Measurements from ENCODE around the gene ANKFN1. TPM values are rescaled to one million over a fixed set of nuclear protein-coding genes. Genes with fewer than 3 reads are reported as not detected.

ANKFN1 gene
- total RNA-seq, 3 donors from 2014 or later: 4.1 to 12.8 (median 5.6) TPM

DNA sequence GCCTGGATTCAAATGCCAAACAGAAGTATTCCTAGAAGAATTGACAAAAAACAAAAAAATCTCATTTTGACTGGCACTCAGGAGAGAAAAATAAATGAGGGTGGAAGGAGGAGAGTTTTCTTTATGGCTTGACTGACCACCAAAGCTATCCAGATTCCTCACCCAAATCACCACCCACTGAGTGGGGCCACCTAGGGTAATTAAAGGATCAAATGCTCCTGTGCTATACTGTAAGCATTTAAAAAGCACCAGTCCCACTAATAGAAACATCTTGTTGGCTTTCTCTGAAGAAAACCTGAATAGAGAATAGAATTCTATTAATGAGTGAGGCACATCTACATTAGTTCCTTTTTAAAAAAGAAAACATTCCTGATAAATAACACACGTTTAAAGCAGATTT lies 163.3 kb downstream of the ANKFN1 start:
- H3K27ac ChIP-seq: no peak overlapping the region
- no peaks in the 10 kb centered on the region for H3K9me3 ChIP-seq
- intact Hi-C loops (cut with DNase I; ENCODE audit: low total_unique reads): no loop called here
- H3K27me3 ChIP-seq: peaks cover 0 to 6% of the 10 kb centered on the region in 2 donors
- TF ChIP-seq, protein P1, sequence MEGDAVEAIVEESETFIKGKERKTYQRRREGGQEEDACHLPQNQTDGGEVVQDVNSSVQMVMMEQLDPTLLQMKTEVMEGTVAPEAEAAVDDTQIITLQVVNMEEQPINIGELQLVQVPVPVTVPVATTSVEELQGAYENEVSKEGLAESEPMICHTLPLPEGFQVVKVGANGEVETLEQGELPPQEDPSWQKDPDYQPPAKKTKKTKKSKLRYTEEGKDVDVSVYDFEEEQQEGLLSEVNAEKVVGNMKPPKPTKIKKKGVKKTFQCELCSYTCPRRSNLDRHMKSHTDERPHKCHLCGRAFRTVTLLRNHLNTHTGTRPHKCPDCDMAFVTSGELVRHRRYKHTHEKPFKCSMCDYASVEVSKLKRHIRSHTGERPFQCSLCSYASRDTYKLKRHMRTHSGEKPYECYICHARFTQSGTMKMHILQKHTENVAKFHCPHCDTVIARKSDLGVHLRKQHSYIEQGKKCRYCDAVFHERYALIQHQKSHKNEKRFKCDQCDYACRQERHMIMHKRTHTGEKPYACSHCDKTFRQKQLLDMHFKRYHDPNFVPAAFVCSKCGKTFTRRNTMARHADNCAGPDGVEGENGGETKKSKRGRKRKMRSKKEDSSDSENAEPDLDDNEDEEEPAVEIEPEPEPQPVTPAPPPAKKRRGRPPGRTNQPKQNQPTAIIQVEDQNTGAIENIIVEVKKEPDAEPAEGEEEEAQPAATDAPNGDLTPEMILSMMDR (IDR thresholded peaks at IDR 0.05): no peak
- TF ChIP-seq POLR2A (IDR thresholded peaks at IDR 0.05): no peak
- TF ChIP-seq POLR2AphosphoS5 (IDR thresholded peaks at IDR 0.05): no peak
- no peaks in the 10 kb centered on the region for H3K36me3 ChIP-seq
- H3K4me3 ChIP-seq: no peak overlapping the region
- no peaks in the 10 kb centered on the region for H3K4me1 ChIP-seq
- DNase-seq (ENCODE audit: low spot score in 2 of 2): no peak

DNA sequence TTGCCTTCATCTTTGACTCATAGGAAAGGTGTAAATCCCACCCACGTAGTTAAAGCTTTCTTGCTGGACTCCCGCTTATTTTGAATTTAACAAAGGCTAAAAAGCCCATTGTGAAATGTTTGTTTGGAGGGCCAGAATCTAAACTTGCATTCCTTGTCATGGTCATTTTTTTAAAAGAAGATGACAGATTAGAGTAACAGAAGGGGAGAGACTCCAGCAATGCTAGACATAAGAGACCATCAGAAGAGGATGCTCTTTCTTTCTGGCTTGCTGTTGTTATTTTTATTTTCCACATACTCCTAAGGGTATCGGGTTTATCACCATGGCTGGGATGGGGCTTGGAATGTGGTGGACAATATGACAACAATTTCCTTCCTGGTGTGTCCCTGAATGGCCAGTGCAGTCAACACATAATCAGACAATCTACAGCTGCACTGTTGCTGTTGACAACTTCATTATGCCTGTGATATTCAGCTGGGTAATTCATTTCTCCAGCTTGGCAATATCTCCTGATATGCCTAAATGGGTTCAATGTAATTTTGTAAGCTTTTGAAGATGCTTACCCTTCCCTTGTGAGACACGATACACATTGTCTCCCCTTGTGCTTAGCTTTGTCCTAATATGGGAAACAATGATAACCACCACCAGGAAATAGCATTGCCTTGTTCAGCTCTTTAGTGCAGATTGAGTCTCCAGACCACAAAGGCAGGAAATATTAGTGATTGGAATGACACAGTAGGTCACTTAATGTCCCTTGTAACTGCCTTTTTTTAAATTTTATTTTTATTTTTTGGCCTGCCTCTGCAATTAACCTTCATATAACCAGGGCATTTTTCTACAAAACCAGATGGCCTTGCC lies 164.3 kb downstream of the ANKFN1 start:
- Histone ChIP-seq H3K27me3 (peaks cover 0 to 6% of the 10 kb centered on the region in 2 donors), H3K9me3 (no peaks in the 10 kb centered on the region), H3K4me3 (no peak overlapping the region), H3K36me3 (no peaks in the 10 kb centered on the region), H3K4me1 (no peaks in the 10 kb centered on the region), H3K27ac (no peak overlapping the region)
- TF ChIP-seq POLR2AphosphoS5 (IDR thresholded peaks at IDR 0.05) (no peak), POLR2A (IDR thresholded peaks at IDR 0.05) (no peak)
- TF ChIP-seq, protein P1 (IDR thresholded peaks at IDR 0.05): no peak
- DNase-seq (ENCODE audit: low spot score in 2 of 2): no peak
- intact Hi-C loops (cut with DNase I; ENCODE audit: low total_unique reads): no loop called here

DNA sequence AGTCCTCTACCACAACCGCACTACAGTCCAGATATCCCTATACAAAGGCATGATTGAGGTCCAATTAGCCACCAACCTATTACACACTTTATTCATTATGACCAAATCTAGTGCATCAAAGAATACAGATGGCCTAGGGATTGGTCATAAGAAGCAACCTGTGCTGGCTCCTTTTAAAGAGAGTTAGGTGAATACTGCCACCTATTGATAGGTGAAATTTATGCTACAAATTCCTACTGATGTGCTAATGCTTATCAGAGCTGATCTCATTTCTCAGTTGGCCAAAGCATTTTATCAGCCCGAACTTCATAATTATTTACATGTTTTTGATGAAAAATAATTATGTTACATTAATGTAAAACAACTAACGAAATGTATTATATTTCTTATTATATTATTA lies 166.3 kb downstream of the ANKFN1 start:
- no peak for TF ChIP-seq POLR2AphosphoS5 (IDR thresholded peaks at IDR 0.05)
- TF ChIP-seq POLR2A (IDR thresholded peaks at IDR 0.05): no peak
- TF ChIP-seq, protein P1 (IDR thresholded peaks at IDR 0.05): peak in 2 of 3 donors; percentile 43 to 47
- H3K9me3 ChIP-seq: no peaks in the 10 kb centered on the region
- no peak overlapping the region for H3K4me3 ChIP-seq
- H3K27me3 ChIP-seq: peaks cover 0 to 6% of the 10 kb centered on the region in 2 donors
- no peak for DNase-seq (ENCODE audit: low spot score in 2 of 2)
- H3K4me1 ChIP-seq: no peaks in the 10 kb centered on the region
- intact Hi-C loops (cut with DNase I; ENCODE audit: low total_unique reads): no loop called here
- H3K27ac ChIP-seq: no peak overlapping the region
- no peaks in the 10 kb centered on the region for H3K36me3 ChIP-seq

DNA sequence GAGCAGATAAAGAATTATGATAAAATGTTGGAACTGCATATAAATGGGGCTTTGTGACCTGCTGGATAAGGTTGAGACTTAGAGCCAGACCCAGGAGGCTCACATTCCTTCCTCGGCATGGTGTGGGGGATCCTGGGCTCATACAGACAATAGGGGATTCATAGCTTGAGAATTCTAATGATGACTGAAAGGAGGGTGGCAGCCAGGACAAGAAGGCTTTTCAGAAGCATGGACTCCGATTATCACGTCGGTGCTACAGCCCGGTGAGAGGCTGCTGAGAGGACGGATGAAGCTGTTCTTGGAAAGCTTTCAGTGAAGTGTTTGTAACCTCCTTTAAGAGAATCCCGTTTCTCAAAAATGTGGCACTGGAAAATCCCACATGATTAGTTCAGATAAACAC lies 167.2 kb downstream of the ANKFN1 start:
- no peak for DNase-seq (ENCODE audit: low spot score in 2 of 2)
- H3K9me3 ChIP-seq: no peaks in the 10 kb centered on the region
- intact Hi-C loops (cut with DNase I; ENCODE audit: low total_unique reads): no loop called here
- no peak overlapping the region for H3K27ac ChIP-seq
- no peaks in the 10 kb centered on the region for H3K36me3 ChIP-seq
- TF ChIP-seq POLR2A (IDR thresholded peaks at IDR 0.05): no peak
- no peak overlapping the region for H3K4me3 ChIP-seq
- no peaks in the 10 kb centered on the region for H3K4me1 ChIP-seq
- peaks cover 0 to 6% of the 10 kb centered on the region in 2 donors for H3K27me3 ChIP-seq

DNA sequence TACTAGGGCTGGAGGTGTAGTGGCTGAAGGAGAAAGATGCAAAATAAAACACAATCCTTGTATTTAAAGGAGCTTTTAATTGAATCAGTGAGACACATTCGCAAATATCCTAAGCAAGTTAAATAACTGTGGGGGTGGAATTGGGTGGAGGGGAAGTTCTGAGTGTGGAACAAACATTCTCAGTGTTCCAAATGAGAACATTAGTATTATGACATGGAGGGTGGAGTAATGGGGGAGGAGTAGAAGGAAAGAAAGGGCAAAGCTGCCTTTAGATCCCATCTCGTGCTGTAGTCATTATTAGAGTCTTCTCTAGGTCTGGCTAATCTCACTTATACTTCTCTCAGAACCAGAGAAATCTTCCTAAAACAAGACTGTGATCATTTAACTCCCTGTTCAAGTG lies 169.7 kb downstream of the ANKFN1 start:
- intact Hi-C loops (cut with DNase I; ENCODE audit: low total_unique reads): no loop called here
- H3K27ac ChIP-seq: no peak overlapping the region
- DNase-seq (ENCODE audit: low spot score in 2 of 2): no peak
- peaks cover 0 to 6% of the 10 kb centered on the region in 2 donors for H3K27me3 ChIP-seq
- TF ChIP-seq POLR2A (IDR thresholded peaks at IDR 0.05) (no peak), POLR2AphosphoS5 (IDR thresholded peaks at IDR 0.05) (no peak)
- TF ChIP-seq, protein P1 (IDR thresholded peaks at IDR 0.05): no peak
- H3K4me1 ChIP-seq: no peaks in the 10 kb centered on the region
- no peak overlapping the region for H3K4me3 ChIP-seq
- no peaks in the 10 kb centered on the region for H3K36me3 ChIP-seq
- H3K9me3 ChIP-seq: no peaks in the 10 kb centered on the region

Data from breast epithelium (tissue), 4 donors.